GM06990 (cell line): Measurements from ENCODE around the gene FOXN3.

ENCODE experiments used
- DNase-seq: peaks from one replicate; pipeline ENCODE4 v3.0.0-alpha.2; 2011; ENCODE audit not compliant: insufficient read length; ENCODE audit errors: extremely low read depth
- H3K27me3 ChIP-seq: replicated peaks from 2 replicates; pipeline ENCODE4 v1.6.0; 2011; ENCODE audit warnings: low read length; ENCODE audit not compliant: control insufficient read depth, insufficient read depth
- H3K36me3 ChIP-seq: 2 replicates; pipeline ENCODE4 v1.5.1; 2011; ENCODE audit warnings: low read length; ENCODE audit not compliant: control insufficient read depth, insufficient read depth
- H3K4me3 ChIP-seq: replicated peaks from 2 replicates; pipeline ENCODE4 v1.5.1; 2011; ENCODE audit warnings: low read depth, mild to moderate bottlenecking, control low read depth, low read length
- CTCF ChIP-seq: IDR thresholded peaks from 2 replicates; pipeline ENCODE4 v1.5.1; 2011; ENCODE audit warnings: low read length, control low read depth, mild to moderate bottlenecking, inconsistent platforms; ENCODE audit not compliant: insufficient read depth, poor library complexity, severe bottlenecking

FOXN3 gene

GRCh38 chr14:89190765-89191513, 226.1 kb downstream of the FOXN3 start:
- no peak for TF ChIP-seq CTCF
- Histone ChIP-seq H3K4me3 (no peak overlapping the region), H3K36me3 (peaks cover 1% of the 10 kb centered on the region), H3K27me3 (no peaks in the 10 kb centered on the region)
- no peak for DNase-seq

- no peak for TF ChIP-seq CTCF
- DNase-seq, result no peak
- peaks cover 4% of the 10 kb centered on the region for H3K36me3 ChIP-seq
- H3K27me3 ChIP-seq, result no peaks in the 10 kb centered on the region
- H3K4me3 ChIP-seq, result no peak overlapping the region
These were observed 228.5 kb downstream of the FOXN3 start for GRCh38 chr14:89188492-89188891.

GRCh38 chr14:89187501-89187900, 229.5 kb downstream of the FOXN3 start:
- DNase-seq, result no peak
- Histone ChIP-seq H3K27me3 (no peaks in the 10 kb centered on the region), H3K36me3 (peaks cover 4% of the 10 kb centered on the region)

GRCh38 chr14:89186856-89187376, 230.1 kb downstream of the FOXN3 start:
- Histone ChIP-seq H3K27me3 (no peaks in the 10 kb centered on the region), H3K36me3 (peaks cover 4% of the 10 kb centered on the region), H3K4me3 (no peak overlapping the region)
- no peak for TF ChIP-seq CTCF
- no peak for DNase-seq

More at GRCh38 chr14:89187501-89187900, 229.5 kb downstream of the FOXN3 start:
- no peak overlapping the region for H3K4me3 ChIP-seq
- no peak for TF ChIP-seq CTCF

GRCh38 chr14:89185919-89186855, 230.8 kb downstream of the FOXN3 start:
- no peak for TF ChIP-seq CTCF
- peaks cover 4% of the 10 kb centered on the region for H3K36me3 ChIP-seq

More at GRCh38 chr14:89185919-89186855, 230.8 kb downstream of the FOXN3 start:
- DNase-seq, result no peak
- Histone ChIP-seq H3K4me3 (no peak overlapping the region), H3K27me3 (no peaks in the 10 kb centered on the region)
